GM12874 (cell line): ENCODE measurements around the gene COL4A1.

Experiments used
- TF ChIP-seq, protein P1 (sequence below): IDR thresholded peaks from 2 replicates; pipeline ENCODE4 v1.5.1; 2011; ENCODE audit warnings: low read depth, mild to moderate bottlenecking, control low read depth, low read length, moderate library complexity; ENCODE audit not compliant: insufficient read depth

The COL4A1 gene

DNA sequence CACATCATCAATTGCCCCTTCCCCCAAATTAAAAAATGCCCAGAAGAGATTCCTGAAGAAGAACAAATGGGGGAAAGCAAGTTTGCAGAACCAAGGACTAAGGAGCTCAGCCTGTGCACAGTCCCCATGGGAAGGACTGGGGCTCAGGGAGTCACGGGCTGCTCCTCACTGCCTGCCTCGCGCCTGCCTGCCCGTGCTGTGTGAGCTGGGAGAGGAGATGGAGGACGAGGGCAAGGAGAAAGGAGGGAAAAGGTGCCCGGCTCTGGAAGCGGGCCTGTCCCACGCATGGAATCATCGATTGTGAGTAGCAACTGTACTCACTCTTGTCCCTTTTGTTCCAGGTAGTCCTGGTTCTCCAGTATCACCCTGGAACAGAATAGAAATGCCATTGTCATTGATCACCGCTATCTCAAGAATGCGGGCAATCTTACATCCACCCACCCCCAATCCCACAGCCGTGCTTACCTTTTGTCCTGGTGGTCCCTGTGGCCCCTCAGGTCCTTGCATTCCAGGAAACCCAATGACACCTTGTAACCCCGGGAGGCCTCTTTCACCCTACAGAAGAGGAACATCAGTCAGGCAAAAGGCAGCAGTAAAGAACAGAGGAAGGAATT lies 93.4 kb downstream of the COL4A1 start:
- TF ChIP-seq, protein P1, sequence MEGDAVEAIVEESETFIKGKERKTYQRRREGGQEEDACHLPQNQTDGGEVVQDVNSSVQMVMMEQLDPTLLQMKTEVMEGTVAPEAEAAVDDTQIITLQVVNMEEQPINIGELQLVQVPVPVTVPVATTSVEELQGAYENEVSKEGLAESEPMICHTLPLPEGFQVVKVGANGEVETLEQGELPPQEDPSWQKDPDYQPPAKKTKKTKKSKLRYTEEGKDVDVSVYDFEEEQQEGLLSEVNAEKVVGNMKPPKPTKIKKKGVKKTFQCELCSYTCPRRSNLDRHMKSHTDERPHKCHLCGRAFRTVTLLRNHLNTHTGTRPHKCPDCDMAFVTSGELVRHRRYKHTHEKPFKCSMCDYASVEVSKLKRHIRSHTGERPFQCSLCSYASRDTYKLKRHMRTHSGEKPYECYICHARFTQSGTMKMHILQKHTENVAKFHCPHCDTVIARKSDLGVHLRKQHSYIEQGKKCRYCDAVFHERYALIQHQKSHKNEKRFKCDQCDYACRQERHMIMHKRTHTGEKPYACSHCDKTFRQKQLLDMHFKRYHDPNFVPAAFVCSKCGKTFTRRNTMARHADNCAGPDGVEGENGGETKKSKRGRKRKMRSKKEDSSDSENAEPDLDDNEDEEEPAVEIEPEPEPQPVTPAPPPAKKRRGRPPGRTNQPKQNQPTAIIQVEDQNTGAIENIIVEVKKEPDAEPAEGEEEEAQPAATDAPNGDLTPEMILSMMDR, result no peak

- TF ChIP-seq, protein P1, result no peak
Measured at GRCh38 chr13:110212529-110212928, 94.4 kb downstream of the COL4A1 start.

GRCh38 chr13:110211735-110212134 lies 95.2 kb downstream of the COL4A1 start:
- TF ChIP-seq, protein P1, result no peak

- TF ChIP-seq, protein P1, result no peak
Measured at GRCh38 chr13:110211046-110211445, 95.9 kb downstream of the COL4A1 start.

DNA sequence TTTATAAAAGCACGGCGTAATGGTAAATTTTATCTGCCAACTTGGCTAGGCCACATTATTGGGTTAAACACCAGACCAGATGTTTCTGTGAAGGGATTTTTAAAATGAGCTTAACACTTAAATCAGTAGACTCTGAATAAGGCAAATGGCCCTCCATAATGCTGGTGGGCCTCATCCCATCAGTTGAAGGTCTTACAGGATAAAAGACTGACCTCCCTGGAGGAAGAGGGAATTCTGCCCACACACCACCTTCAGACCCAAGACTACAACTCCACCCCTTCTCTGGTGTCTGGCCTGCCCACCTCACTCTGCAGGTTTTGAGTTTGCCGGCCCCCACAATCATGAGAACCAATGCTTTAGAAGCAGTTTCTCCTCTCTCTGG lies 96.4 kb downstream of the COL4A1 start:
- TF ChIP-seq, protein P1, result no peak

DNA sequence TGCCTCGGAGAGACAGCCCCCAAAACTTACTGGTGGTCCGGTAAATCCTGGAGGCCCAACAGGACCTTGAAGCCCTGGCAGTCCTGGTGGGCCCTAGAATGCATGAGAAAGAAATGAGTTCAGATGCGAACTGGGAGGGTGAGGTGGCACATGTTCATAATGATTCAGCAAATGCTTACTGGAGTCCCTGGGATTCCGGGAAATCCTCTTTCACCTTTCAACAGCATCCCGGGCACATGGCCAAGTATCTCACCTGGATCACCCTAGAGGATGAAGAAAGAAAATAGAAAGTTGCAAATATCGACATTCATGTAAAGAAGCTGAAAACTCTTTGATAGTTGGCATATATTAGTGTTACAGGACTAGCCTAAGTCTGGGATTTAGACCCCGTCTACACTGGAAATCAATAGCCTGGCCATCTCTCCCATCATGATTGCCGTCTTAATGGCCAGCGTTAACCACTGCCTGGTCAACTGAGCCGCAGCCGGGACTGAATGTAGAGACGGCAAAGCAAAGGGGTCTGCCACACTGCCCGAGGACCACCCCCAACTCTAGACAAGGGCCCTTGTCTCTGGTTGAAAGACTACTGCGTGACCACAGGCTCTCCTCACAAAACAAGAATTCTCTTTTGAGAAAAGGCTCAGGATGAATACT lies 96.9 kb downstream of the COL4A1 start:
- TF ChIP-seq, protein P1, result no peak

- TF ChIP-seq, protein P1, result no peak
Measured at GRCh38 chr13:110208116-110208515, 98.8 kb downstream of the COL4A1 start.
